Loucy (cell line): Measurements from ENCODE around the gene OTC.

ENCODE experiments used
- CTCF ChIP-seq: fragments of 200-600 bp; sonication (generic); conservative IDR thresholded peaks from 2 replicates; pipeline ENCODE4 v1.5.1; 2014; ENCODE audit warnings: mild to moderate bottlenecking, antibody characterized with exemption, low read length
- EZH2phosphoT487 ChIP-seq: fragments of 200-600 bp; IDR thresholded peaks from 2 replicates; pipeline ENCODE4 v1.6.1; 2018; ENCODE audit warnings: antibody characterized with exemption, mild to moderate bottlenecking, moderate library complexity, borderline replicate concordance

GRCh38 chrX:38382663-38383062 is 30.3 kb downstream of the OTC start:
- no peak for TF ChIP-seq CTCF
- no peak for TF ChIP-seq EZH2phosphoT487
